Effector CD8-positive, alpha-beta T cell (primary cell): ENCODE measurements around the gene RAB6A.
"Not testable (repeated sequence)": the region's sequence is repeated elsewhere in the genome, so short reads cannot be mapped to it uniquely, and the experiment has no call there.

ENCODE experiments used
- DNase-seq: peaks from one replicate; lab custom pipeline; 2025; lab: John Stamatoyannopoulos, UW
- total RNA-seq, 4 experiments: gene quantifications; one replicate each; lab custom pipeline; 2026; lab: John Stamatoyannopoulos, UW

Gene RAB6A
- total RNA-seq = 109 to 145 (median 125) reads per million in 4 experiments

DNA sequence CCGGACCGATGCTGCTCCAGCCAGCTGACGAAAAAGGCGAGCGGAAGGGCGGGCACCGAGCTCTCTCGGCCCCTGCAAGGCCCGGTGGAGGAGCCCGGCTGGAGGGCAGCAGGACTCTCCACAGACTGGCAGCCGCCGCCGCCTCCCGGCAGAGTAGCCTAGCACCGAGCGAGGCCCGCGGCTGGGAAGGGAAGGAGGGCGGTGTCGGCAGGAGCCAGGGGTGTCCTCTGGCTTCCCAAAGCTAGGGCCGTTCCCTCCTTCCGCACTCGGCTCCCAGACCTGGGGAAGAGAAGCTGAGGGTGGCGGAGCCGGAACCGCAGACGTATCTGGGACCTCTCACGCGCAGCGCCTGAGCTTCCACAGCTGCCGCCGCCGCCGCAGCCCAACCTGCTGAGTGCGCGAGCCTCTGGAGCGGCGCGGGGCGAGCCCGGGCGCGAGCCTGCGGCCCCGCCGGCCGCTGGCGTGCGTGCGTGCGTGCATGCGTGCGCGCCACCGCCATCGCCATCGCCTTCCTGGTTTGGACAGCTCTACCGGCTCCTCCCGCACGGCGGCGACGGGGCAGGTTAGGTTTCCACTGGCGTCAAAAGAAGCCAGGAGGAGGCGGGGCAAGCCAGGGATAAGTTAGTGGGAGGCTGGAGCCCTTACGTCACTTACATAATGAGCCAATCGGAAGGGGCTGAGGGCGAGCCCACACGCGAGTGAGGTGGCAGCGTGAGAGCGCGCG is at the start of gene RAB6A:
Gene RAB6A (minus strand): TSS at position 396 of the 724 bp plus-strand sequence. CDS start 439 bp downstream, outside the sequence.
- DNase-seq = peak; percentile 98

DNA sequence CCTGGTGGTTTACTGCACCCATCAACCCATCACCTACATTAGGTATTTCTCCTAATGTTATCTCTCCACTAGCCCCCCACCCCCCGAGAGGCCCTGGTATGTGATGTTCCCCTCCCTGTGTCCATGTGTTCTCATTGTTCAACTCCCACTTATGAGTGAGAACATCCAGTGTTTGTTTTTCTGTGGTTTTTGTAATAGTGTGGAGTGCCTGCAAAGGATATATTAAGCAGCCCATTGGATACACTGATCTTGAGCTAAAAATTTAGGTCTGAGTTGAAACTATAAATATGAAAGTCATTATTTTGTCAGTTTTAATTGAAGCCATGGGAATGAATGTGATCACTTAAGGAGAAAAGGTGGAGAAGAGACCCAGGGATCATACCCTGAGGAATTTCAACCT is 49.8 kb upstream of the RAB6A start:
- no peak for DNase-seq

DNA sequence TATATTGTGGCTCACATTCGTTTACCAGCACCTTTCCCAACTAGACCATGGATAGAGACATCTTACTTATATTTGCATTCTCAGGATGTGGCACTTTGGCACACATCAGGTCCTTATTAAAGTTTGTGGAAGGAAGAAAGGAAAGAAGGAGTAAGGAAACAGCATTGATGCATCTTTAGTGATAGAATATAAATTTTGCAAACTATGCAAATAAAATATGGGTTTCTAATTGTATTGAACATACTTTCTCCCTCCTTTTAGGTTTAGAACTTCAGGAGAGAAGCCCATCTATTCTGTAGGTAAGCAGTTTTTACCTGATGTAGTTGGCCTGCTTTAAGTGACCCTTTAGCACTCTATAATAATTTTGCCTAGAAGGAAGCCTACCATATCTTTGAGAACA is 47.2 kb upstream of the RAB6A start:
- DNase-seq = no peak

DNA sequence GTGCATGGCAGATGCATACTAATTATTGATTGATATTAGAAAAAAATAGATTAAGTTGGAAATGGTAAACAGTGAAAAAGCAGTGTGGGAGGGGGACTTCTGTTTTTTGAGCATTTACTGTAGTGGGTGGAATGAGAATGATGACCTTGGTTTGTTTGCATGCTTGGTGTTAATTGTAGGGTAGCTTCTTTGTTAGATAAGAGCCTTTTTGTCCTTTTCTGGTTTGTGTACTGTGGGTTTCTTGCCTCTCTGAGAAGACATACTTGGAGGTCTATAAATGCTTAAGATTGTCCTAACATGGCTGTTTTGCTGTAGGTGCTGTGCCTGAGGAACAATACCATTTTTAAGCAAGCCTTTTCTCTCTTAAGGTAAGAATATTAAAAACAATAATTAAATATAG is 43.8 kb upstream of the RAB6A start:
- no peak for DNase-seq

DNA sequence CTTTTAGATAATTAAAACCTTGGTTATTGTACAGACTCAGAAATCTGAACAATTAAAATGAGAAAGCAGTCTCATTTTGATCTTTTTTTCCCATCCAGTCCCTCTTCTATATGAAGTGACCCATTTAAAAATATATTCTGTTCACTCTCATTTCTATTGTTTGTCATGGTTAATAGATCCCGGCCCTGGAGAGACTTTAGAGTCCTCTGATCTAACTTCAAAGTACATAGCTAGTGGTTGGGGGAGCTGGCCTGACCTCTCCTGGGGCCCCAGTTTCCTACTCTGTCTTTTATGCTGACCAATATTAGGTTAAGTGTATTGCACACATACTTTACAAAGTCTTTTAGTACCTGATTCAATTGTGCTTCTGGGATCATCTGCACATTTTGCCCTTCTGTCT is 40.3 kb upstream of the RAB6A start:
- no peak for DNase-seq

DNA sequence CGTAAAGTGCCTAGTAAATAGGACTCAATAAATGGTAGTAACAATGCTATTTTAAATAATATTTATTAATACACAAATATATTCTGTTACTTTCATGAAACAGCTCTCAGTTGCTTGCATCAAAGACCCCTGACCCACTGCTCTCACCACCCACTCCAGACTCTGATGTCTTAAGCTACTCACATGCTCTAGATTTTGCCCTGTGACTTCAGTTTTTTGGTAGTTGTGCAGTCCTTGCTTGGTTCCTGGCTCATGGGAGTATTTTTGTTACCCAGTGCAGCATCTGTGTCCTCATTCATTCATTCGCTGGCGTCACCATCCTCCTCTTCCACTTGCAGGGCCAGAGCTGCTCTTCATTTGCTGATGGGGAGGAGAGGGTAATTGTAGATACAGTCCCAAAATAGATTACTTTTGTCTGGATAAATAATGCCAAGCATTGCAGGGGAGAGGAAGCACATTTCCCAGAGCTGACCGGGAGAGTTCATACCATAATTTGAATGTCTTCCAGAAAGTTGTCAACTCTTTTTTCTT is 39.5 kb upstream of the RAB6A start:
- no peak for DNase-seq

DNA sequence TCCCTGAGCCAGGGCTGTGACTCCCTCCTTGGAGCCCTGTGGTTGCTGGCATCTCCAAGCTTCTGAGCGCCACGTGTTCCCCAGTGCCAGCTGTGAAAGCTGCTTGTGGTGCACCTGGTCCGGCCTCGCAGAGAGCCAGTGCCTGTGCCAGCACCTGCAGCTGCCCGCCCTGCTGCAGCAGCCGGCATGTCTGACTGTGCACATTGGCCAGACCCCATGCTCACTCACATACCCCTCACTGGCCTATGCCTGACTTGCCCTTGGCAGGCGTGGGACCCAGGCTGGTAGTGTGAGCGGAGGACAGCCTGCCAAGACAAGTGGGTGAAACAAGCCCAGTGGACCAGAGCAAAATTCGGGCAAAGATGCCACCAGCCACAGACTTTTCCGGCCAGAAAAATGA is 36.6 kb upstream of the RAB6A start:
- DNase-seq = no peak

DNA sequence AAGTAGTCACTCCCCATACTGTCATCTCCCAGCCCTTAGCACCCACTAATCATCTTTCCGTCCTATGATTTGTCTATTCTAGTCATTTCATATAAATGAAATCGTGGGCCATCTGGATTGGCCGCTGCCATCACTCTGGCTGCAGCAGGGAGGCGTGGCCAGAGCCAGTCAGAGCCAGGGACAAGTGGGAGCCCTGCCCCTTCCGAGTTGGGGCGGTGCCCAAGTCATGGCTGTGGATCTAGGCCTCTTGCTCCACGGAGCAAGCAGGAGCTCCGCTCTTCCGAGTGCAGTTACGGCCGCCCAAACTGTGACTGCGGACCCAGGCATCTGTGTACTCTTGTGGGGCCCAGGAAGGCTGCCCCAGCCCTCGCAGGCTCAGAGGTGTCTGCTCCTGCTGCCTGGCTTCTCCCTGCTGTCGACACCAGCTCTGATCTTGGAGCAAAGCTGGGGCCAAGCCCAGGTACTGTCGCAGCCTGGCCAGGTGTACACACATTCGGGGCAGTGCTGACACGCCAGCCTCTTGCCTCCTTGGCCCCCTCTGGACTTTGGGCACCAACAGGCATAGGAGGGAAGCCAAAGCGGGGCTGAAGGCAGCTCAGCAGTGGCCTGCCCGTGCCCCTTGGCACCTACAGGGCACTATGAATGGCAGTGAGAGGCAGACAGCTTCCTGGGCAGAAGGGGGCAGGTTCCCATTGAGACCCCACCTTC is 35.2 kb upstream of the RAB6A start:
- DNase-seq = no peak

DNA sequence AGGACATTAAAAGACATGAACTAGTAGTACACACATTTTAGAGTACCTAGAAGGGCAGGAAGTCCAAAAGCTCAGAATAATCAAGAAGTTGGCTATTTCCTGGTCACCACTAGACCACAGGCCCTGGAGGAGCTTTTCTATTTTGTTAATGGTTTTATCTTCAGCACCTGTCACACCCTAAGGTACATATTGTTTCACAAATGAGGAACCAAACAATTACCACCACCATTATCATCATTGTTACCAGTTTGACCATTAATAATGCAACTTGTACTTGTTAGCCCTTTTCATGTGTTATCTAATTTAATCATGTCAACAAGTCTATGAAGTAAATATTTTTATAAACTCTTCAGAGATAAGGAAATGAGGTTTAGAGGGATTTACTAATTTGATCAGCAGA is 31.7 kb upstream of the RAB6A start:
- no peak for DNase-seq

DNA sequence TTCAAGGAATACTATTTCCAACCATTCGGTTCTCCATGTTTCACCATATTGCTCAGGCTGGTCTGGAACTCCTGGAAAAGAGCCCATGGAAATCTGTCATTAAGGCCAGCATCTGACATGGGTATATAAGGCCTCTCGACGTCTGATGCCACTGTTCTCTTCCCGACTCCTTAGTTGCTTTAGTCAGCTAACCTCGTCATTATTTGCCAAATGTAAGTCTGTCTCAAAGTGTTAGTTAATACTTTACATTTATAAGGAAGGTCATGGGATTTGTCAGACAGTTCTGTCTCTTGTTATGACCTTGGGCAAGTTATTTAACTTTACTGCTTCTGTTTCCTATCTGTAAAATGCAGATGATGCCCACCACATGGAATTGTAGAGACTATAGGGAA is 28.4 kb upstream of the RAB6A start:
- DNase-seq = no peak

DNA sequence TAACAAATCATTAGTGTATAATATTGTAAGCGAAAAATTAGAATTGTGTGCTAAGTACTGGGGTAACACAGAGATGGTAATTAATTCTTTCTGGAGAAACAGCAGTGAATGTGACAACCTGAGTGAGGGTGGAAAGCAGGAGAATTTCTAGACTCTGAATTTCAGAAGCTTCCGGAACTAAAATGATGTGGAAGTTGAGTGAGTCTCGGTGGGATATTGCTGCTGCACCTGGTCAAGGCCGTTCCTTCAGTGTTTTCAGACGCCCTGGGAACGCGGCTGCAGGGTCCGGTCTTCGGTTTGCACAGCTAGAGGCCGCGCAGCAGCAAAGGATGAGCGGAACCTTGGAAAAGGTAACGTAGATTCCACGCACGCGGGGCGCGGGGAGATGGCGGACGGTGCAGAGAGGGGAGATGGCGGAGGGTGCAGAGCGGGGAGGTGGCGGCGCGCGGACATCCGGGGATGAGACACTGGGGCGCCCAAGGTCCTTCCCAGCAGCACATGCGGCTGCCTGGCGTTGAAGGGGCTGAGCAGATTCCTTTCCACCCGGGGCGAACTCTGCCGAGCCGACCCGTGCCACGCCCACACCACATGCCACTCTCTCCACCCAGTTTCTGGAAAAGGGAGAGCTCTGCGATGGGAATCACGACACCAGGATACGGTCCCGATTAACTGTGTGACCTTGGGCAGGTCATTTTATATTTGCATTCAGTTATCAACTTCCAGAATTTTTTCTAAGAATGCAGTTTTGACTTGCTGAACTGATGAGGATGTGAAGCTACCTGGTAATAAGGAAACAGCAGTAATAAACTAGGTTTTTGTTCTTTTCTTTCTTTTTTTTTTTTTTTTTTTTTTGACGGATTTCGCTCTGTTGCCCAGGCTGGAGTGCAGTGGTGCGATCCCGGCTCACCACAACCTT is 27.0 kb upstream of the RAB6A start, which contains the start of gene MRPL48:
Gene MRPL48 (plus strand): TSS at position 232 of the 916 bp plus-strand sequence. CDS start 98 bp downstream, at position 330.
- DNase-seq = peak; percentile 60

DNA sequence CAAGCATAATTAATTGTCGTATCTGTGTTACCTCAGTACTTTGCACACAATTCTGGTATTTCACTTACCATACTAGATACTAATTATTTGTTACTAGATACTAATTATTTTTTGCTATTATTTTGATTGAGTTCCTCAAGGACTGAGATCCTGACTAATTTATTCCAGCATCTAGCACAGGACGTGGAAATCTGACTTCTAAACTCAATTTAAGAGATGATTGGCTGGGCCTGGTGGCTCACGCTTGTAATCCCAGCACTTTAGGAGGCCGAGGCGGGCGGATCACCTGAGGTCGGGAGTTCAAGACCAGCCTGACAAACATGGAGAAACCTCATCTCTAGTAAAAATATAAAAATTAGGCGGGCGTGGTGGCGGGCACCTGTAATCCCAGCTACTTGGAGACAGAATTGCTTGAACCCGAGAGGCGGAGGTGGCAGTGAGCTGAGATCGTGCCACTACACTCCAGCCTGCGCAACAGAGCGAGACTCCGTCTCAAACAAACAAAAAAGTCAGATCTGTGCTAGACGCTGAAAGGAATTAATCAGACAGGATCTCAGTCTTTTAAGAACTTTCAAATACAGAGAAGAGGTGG is 26.3 kb upstream of the RAB6A start:
- DNase-seq = no peak

DNA sequence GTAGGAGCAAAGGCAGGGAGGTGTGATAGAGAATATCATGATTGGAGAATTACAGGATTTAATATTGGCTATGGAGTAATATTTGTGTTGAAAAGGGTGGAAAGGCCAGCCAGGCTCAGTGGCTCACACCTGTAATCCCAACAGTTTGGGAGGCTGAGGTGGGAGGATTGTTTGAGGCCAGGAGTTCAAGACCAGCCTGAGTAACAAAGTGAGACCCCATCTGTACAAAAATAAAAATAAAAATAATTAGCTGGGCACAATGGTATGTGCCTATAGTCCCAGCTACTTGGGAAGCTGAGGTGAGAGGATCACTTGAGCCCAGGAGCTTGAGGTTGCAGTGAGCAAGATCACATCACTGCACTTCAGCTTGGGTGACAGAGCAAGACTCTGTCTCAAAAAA is 24.6 kb upstream of the RAB6A start:
- not testable (repeated sequence) for DNase-seq

DNA sequence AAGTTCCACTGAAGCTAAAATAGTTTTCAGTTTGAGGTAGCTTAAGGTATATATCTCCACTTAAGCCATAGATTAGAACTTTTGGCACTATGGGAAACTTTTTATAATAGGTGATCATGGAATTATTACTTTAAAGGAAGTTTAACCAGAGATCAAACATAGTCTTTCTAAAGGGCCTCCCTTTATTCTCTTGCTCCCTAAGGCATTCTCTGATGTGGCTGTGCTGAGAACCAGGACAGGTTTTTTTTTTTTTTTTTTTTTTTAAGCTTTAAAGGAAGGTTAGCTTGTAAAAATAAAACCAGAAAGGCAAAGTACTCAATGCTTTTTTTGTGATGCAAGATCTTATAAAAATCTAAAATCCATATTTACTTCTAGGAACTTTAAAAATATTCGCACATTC is 23.9 kb upstream of the RAB6A start:
- no peak for DNase-seq

DNA sequence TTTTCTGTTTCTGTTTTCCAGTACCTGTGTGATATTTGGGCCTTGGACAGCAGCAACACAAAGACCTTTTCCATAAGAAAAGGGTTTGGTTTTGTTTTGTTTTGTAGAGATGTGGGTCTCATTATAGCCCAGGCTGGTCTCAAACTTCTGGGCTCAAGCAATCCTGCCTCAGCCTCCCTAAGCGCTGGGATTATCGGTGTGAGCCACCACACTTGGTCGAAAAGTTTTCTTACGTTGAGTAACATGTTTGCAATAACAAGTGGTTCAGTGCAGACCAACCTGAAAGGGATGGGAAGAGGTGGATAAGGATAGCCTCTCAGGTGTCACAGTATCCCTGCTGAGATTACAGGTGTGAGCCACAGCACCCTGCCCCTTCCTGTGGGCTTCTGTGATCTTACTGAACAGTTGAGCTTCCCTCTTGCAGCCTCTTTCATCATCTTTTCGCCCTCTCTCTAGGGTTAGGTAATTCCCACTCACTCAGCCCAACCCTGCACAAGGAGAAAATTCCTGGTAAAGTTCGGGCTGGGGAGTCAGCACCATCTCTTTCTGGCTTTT is 23.3 kb upstream of the RAB6A start:
- no peak for DNase-seq

DNA sequence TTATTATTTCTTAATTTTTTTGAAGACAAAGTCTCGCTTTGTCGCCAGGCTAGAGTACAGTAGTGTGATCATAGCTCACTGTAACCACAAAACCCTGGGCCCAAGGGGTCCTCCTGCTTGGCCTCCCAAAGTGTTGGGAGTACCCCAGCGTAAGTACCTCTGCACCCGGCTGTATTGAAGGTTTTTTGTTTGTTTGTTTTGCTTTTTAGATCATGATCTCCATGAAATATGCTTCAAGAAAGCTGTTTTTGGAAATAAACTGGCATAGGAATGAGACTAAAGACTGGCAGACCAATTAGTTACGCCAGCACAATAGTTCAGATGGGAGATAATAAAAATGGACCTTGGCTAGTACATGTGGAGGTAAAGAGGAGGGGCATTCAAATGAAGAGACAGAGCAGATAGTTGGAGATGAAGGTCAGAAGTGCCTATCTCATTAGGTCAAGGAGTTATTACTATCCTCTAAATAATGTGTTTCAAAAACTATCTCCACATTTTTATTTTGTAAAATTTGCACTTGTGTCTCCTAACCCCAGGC is 22.7 kb upstream of the RAB6A start:
- no peak for DNase-seq

DNA sequence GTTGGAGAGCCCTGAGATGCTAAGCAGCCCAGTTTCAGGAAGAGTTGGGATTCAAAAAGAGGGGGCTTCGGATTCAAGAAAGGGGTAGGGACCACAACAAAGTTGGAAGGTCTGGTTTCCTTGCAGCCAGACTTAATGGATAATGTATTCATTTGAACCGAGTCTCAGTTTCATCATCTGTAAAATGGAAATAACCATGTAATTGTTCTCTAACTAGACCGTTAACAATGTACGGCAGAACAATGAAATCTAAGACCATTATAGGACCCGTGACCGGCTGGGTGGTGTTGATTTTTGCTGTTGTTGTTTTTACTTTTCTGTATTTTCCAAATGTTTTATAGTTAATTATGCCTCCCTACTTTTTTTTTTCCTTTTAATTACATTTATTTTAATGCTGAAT is 20.4 kb upstream of the RAB6A start:
- DNase-seq = no peak

DNA sequence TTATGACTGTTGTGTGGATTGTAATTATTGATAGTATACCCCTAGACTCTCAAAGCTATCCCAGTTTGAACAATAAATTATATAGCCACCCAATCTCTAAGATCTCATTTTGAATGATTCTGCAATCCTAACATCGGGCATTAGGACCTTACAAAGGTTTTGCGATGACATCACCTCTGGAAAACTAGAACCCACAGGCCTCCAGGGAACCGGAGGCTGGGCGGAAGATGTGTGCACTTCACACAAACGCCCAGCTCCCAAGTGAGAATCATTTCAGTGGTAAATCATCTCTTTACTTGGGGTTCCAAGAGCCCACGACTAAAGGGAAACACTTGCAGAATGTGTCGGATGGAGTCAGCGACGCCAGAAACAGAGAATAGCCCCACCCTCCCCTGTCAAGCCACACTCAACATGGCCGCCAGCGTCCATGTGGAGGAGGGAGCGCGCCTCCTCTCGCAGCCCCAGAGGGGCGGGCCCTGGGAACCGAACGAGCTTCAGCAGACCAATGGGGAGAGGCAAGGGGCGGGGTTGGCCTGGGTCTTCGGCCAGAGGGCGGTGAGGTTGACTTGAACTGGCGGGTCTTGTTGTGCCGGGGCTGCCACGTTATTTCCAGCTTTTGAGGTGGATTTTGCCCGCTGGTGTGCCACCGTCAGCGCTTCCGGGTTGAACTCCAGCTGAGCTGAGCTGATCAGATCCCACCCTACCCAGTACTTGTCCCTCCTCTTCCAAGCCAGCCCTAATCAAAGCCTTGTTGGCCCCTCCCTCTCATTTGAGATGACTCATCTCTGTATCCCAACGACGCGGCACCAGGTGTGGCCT is 18.4 kb upstream of the RAB6A start:
- peak; percentile 94 for DNase-seq

DNA sequence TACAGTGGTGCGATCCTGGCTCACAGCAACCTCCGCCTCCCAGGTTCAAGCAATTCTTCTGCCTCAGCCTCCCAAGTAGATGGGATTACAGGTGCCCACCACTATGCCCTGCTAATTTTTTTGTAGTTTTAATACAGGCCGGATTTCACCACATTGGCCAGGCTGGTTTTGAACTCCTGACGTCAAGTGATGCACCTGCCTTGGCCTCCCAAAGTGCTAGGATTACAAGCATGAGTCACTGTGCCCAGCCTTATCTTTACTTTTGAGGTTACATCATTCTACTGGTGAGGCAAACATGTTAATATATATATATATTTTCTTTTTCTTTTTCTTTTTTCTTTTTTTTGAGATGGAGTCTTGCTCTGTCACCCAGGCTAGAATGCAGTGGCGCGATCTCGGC is 9.9 kb upstream of the RAB6A start:
- DNase-seq = not testable (repeated sequence)

DNA sequence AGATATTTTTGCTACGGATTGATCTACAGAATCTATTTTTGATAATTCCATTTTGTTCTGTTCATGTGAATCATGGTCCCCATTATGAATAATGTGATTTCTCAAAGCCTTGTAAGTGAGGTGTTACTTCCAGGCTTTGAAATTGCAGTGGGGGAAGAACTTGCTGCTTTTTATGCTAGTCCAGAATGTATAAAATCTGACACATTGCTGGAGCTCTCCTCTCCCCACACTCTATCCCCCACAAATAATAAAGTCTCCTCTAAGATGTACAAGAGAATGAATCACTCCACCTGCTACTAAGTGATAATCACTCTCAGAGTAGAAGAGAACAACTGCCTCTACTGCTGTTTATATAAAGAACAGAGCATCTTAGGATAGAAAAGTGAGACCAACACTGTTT is 5.9 kb upstream of the RAB6A start:
- no peak for DNase-seq
